Measurements from ENCODE around the gene TRPM2. TPM values are rescaled to one million over a fixed set of nuclear protein-coding genes. Genes with fewer than 3 reads are reported as not detected.
A peak's percentile ranks its signal among the peaks of the same experiment; 100 is the strongest.

TRPM2 gene
- total and polyA plus RNA-seq, 8 donors, result 1.3 to 10.3 (median 2.4) TPM

DNA sequence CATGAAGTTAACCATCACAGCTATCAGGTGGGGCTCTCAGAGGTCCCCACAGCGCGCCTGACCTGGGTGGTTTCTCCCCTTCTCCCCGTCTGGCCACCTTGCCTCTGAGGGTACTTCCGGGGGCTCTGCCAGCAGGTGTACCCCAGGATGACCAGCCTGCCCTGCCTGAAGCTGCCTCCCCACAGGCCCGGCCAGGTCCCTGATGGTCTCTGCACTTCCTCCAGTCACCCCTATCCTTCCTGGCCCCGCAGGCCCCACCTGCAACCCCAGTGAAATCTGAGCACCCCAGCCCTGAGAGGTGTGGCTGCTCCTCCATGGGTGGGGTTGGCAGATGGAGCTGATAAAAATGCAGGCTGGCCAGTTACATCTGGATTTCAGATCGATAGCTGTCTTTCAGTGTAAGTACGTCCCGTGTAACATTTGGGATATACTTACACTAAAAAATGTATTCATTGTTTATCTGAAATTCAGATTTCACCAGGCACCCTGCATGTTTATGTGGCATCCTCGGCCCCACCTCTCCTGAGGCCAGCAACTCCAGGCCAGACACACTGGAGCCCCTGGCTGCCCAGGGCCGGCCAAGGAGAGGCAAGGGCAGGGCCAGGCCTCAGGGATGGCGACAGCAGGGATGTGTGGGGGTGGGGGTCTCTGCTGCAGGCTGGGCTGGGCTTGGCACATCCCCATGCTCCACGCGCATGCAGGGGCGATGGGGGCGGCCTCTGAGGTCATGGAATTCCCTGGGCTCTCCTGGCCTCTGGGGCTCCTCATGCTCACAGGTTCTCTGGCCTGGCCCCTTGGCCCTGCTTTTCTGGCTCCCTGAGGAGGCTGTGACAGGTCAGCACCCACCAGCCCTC lies 127.0 kb downstream of the TRPM2 start:
- Histone ChIP-seq H3K4me1 (peaks cover 0 to 20% (median 11%) of the 10 kb centered on the region in 4 donors), H3K27ac (no peak overlapping the region), H3K9me3 (no peaks in the 10 kb centered on the region), H3K4me3 (no peak overlapping the region), H3K27me3 (peaks cover 0 to 7% (median 0%) of the 10 kb centered on the region in 3 donors), H3K36me3 (peaks cover 0 to 4% (median 0%) of the 10 kb centered on the region in 4 donors)
- intact Hi-C loops (cut with DNase I; ENCODE audit: low total_unique reads), result no loop called here
- DNase-seq, result no peak
- WGBS, 5 donors, result 73 to 83% (median 76%) methylated on average over 11 to 16 of the region's 16 CpGs
- TF ChIP-seq, protein P1, sequence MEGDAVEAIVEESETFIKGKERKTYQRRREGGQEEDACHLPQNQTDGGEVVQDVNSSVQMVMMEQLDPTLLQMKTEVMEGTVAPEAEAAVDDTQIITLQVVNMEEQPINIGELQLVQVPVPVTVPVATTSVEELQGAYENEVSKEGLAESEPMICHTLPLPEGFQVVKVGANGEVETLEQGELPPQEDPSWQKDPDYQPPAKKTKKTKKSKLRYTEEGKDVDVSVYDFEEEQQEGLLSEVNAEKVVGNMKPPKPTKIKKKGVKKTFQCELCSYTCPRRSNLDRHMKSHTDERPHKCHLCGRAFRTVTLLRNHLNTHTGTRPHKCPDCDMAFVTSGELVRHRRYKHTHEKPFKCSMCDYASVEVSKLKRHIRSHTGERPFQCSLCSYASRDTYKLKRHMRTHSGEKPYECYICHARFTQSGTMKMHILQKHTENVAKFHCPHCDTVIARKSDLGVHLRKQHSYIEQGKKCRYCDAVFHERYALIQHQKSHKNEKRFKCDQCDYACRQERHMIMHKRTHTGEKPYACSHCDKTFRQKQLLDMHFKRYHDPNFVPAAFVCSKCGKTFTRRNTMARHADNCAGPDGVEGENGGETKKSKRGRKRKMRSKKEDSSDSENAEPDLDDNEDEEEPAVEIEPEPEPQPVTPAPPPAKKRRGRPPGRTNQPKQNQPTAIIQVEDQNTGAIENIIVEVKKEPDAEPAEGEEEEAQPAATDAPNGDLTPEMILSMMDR (IDR thresholded peaks at IDR 0.05), result no peak
- TF ChIP-seq POLR2AphosphoS5 (IDR thresholded peaks at IDR 0.05) (no peak), EP300 (IDR thresholded peaks at IDR 0.05) (no peak), POLR2A (IDR thresholded peaks at IDR 0.05) (no peak)

DNA sequence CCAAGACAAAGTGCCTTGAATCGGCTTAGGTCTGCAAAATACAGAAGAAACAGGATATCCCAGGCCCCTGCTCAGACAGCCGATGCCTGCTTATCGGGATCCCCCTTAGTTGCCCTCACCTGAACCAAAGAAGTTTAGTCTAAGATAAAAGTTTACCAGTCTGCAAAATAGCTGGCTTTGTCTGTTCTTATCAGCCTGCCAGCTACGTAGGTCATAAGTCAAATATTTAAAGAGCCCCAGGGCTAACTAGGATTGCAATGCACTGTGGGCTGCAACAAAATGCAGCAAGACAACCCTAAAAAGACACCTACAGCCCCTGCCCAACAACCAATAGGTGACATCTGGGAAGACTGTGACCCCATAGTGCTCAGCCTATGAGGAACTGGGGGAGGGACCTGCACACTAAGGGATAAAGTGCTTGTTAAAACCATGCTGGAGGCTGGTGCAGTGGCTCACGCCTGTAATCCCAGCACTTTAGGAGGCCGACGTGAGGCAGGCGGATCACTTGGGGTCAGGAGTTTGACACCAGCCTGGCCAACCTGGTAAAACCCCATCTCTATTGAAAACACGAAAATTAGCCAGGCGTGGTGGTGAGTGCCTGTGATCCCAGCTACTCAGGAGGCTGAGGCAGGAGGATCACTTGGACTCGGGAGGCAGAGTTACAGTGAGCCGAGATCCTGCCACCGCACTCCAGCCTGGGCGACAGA lies 129.3 kb downstream of the TRPM2 start:
- TF ChIP-seq POLR2A (IDR thresholded peaks at IDR 0.05), result no peak
- TF ChIP-seq, protein P1 (IDR thresholded peaks at IDR 0.05), result no peak
- no peak overlapping the region for H3K4me3 ChIP-seq
- peak in 1 of 2 donors; percentile 49 for DNase-seq
- peaks cover 0 to under 1% (median 0%) of the 10 kb centered on the region in 4 donors for H3K36me3 ChIP-seq
- H3K27ac ChIP-seq, result no peak overlapping the region
- intact Hi-C loops (cut with DNase I; ENCODE audit: low total_unique reads), result no loop called here
- H3K4me1 ChIP-seq, result peaks cover 0 to 21% (median 14%) of the 10 kb centered on the region in 4 donors
- WGBS, 5 donors, result 49 to 61% (median 54%) methylated on average over 14 of the region's 14 CpGs
- H3K9me3 ChIP-seq, result no peaks in the 10 kb centered on the region
- H3K27me3 ChIP-seq, result peaks cover 0 to 7% (median 0%) of the 10 kb centered on the region in 3 donors

DNA sequence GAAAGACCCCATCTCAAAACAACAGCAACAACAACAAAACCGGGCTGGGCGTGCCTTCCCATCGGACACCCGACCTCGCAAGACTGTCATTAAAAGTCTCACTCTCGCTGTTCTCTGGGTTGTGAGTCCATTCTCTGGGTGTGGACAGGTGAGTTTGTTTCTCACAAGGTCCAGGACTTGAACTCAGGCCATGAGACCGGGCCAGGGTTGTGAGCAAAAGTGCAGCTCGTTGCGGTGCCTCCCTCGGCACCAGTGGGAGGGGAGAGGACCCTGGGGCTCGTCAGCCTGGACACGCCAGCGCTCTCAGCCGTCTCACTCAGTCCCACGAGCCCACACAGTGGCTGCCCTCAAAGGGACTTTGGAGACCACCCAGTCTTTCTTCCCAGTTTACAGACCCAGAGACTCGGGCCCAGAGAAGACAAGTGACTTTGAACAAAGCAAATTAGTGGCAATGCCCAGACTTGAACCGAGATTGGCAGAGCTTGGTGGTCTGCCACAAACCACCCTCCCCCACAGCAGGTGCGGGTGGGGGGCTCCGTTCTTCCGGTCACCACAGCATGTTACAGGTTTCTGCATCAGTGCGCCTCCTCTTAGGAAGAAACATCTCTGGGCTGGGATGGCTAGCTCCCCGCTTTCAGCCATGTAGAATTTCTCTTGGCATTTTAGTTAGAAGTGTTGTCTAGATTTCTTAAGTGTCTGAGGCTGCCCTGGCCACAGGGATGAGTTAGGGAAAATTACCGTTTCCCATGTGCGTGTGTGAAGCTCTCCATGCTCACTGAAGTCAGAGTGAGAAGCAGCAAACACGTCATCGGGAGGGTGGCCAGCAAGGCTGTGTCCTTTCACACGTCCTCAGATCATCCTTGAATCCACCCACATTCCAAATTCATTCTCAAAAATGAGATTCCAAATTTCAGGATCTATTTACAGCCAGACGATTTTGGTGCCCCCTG lies 130.1 kb downstream of the TRPM2 start:
- intact Hi-C loops (cut with DNase I; ENCODE audit: low total_unique reads), result no loop called here
- H3K4me3 ChIP-seq, result no peak overlapping the region
- peaks cover 0 to 21% (median 14%) of the 10 kb centered on the region in 4 donors for H3K4me1 ChIP-seq
- no peak for DNase-seq
- WGBS, 5 donors, result 75 to 87% (median 84%) methylated on average over 22 to 28 of the region's 28 CpGs
- peaks cover 0 to 7% (median 0%) of the 10 kb centered on the region in 3 donors for H3K27me3 ChIP-seq
- H3K36me3 ChIP-seq, result no peaks in the 10 kb centered on the region
- no peak overlapping the region for H3K27ac ChIP-seq
- no peaks in the 10 kb centered on the region for H3K9me3 ChIP-seq
- TF ChIP-seq EP300 (IDR thresholded peaks at IDR 0.05), result no peak
- TF ChIP-seq POLR2AphosphoS5 (IDR thresholded peaks at IDR 0.05), result no peak
- TF ChIP-seq POLR2A (IDR thresholded peaks at IDR 0.05), result no peak
- TF ChIP-seq, protein P1 (IDR thresholded peaks at IDR 0.05), result no peak

Measured in stomach (tissue), 9 donors.